ENCODE results near the gene ZFC3H1. TPM values are rescaled to one million over a fixed set of nuclear protein-coding genes. Genes with fewer than 3 reads are reported as not detected.

Gene ZFC3H1
- total RNA-seq, 1 experiment from 2014 or later: 37.1 TPM

DNA sequence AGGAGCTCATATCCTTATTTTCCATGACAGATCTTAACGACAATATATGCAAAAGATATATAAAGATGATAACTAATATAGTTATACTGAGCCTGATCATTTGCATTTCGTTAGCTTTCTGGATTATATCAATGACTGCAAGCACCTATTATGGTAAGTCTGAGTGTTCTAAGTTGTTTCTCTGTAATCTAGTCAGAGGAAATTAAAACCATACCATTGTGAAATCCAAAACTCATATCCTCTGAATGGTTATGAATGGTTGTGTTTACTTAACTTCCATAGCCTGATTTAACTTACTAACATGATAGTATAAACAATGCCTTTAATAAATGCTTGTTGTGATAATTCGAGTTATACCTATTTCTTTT lies 23.0 kb upstream of the ZFC3H1 start:
- no peak for TF ChIP-seq TCF7L2 (IDR thresholded peaks at IDR 0.05; ENCODE audit: borderline replicate concordance, extremely low read depth, insufficient read depth, insufficient read length)
- TF ChIP-seq ELF1 (IDR thresholded peaks at IDR 0.05; ENCODE audit: borderline replicate concordance, low read depth): 0 out of 2 replicates have a peak, but pooled peaks have one; percentile 3
- no peaks in the 10 kb centered on the region for H3K36me3 ChIP-seq (ENCODE audit: control insufficient read depth in 1 of 2, insufficient read depth in 2 of 2, low read length in 2 of 2)
- no peaks in the 10 kb centered on the region for H4K20me1 ChIP-seq (ENCODE audit: insufficient read depth)
- ATAC-seq (no peak), DNase-seq (ENCODE audit: low read depth, low spot score) (no peak)
- no peaks in the 10 kb centered on the region for H3K79me2 ChIP-seq (ENCODE audit: insufficient read depth, low read length)
- CTCF ChIA-PET: interaction anchor here (1.5 to 2.2 kb wide), 3 partner anchors 10 to 60 kb away, joined by 4 to 19 read pairs (median 8); partner anchors contain the start of genes THAP2 and ZFC3H1
- peak overlapping the region; percentile 61 to 69 for H3K4me3 ChIP-seq (replicated peaks in 1 of 2; ENCODE audit: low read depth in 1 of 2, low read length in 2 of 2)
- intact Hi-C loops (cut with micrococcal nuclease): no loop called here
- H3K27ac ChIP-seq (ENCODE audit: low read depth, low read length): peak overlapping the region; percentile 84
- peak overlapping the region; percentile 87 for H3K4me2 ChIP-seq (ENCODE audit: low read length)
- H3K9ac ChIP-seq (ENCODE audit: low read length): peak overlapping the region; percentile 69
- RAD21 ChIA-PET (ENCODE audit: low non-redundant PET in 1 of 2, low total read pairs in 2 of 2, uncharacterized antibody in 2 of 2, unreplicated experiment in 2 of 2): no interaction called here
- H3K9me2 ChIP-seq (ENCODE audit: insufficient read depth): no peaks in the 10 kb centered on the region
- no peaks in the 10 kb centered on the region for H3K9me3 ChIP-seq (ENCODE audit: control insufficient read depth in 1 of 2, insufficient read depth in 1 of 2, low read depth in 1 of 2, low read length in 2 of 2)
- H3K27me3 ChIP-seq (ENCODE audit: insufficient read depth, low read length): no peaks in the 10 kb centered on the region
- BruUV-seq (replicated peaks): TSS peak; percentile 83
- H3K4me1 ChIP-seq (ENCODE audit: control insufficient read depth in 1 of 2, insufficient read depth in 2 of 2, low read length in 2 of 2): peaks cover 0 to 19% of the 10 kb centered on the region in 2 experiments; a peak in 2 of 4 replicates
- H2AFZ ChIP-seq (ENCODE audit: low read depth, low read length, poor library complexity, severe bottlenecking): peak overlapping the region; percentile 47
- POLR2A ChIA-PET: interaction anchor here (0.9 to 2.8 kb wide), 5 partner anchors 9 to 60 kb away, joined by 3 to 19 read pairs (median 5); partner anchors contain the start of genes THAP2 and ZFC3H1

DNA sequence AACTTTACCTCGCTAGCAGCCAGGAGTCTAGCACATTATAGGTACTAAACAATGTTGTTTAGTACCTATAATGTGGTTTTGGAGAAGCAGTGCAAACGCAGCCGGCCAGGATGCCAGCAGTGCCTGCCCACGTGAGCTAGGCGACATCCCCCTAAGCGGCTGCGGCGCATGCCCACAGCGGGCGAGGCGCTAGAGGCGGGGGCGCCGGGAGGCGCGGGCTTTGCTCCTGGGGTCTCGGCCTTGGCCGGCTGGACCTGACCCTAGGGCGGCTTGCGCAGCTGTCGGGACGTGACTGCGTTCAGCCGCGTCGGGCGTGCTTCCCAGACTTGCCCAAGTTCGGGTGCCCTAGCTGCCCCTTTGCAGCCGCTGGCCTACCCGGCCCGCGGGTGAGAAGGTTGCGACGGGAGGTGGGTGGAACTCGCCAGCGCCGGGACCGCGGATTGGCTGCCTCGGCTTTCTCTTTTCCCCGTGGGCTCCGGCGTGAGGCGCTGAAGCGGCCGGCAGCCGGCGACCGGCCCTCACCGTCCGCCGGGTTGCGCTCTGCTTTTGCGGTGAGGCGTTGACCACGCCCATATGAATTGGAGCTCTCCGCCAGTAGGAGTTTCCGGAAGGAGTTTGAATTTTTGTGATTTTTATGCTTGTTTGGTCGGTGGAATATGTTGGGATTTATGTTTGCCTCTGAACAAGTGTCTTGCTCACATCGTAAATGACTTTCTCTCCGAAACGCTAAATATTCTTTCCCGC lies 22.4 kb upstream of the ZFC3H1 start, which contains the start of gene TMEM19:
Gene TMEM19 (plus strand): TSS at position 169 of the 744 bp plus-strand sequence. CDS start 599 bp downstream, outside the sequence.
- peak within 1 kb of the TSS; percentile 61 to 69 for H3K4me3 ChIP-seq (replicated peaks in 1 of 2; ENCODE audit: low read depth in 1 of 2, low read length in 2 of 2)
- no peaks in the 10 kb centered on the region for H3K27me3 ChIP-seq (ENCODE audit: insufficient read depth, low read length)
- ChIA-PET POLR2A (interaction anchor here (0.9 to 2.8 kb wide), 6 partner anchors 9 to 61 kb away, joined by 3 to 19 read pairs (median 5); partner anchors contain the start of genes THAP2 and ZFC3H1), CTCF (interaction anchor here (1.0 to 2.2 kb wide), 5 partner anchors 9 to 61 kb away, joined by 3 to 19 read pairs (median 4); partner anchors contain the start of genes THAP2 and ZFC3H1), RAD21 (ENCODE audit: low non-redundant PET in 1 of 2, low total read pairs in 2 of 2, uncharacterized antibody in 2 of 2, unreplicated experiment in 2 of 2) (no interaction called here)
- intact Hi-C loops (cut with micrococcal nuclease): no loop called here
- H3K4me2 ChIP-seq (ENCODE audit: low read length): peak within 1 kb of the TSS; percentile 87
- peaks cover 0 to 19% of the 10 kb centered on the region in 2 experiments; a peak in 2 of 4 replicates for H3K4me1 ChIP-seq (ENCODE audit: control insufficient read depth in 1 of 2, insufficient read depth in 2 of 2, low read length in 2 of 2)
- ATAC-seq (peak; percentile 97), DNase-seq (ENCODE audit: low read depth, low spot score) (peak; percentile 81)
- H3K9ac ChIP-seq (ENCODE audit: low read length): peak within 1 kb of the TSS; percentile 69
- H3K79me2 ChIP-seq (ENCODE audit: insufficient read depth, low read length): no peaks in the 10 kb centered on the region
- BruUV-seq (replicated peaks): no TSS peak
- peak within 1 kb of the TSS; percentile 84 for H3K27ac ChIP-seq (ENCODE audit: low read depth, low read length)
- peak within 1 kb of the TSS; percentile 68 for H2AFZ ChIP-seq (ENCODE audit: low read depth, low read length, poor library complexity, severe bottlenecking)
- no peaks in the 10 kb centered on the region for H3K36me3 ChIP-seq (ENCODE audit: control insufficient read depth in 1 of 2, insufficient read depth in 2 of 2, low read length in 2 of 2)
- H3K9me3 ChIP-seq (ENCODE audit: control insufficient read depth in 1 of 2, insufficient read depth in 1 of 2, low read depth in 1 of 2, low read length in 2 of 2): no peaks in the 10 kb centered on the region
- no peaks in the 10 kb centered on the region for H4K20me1 ChIP-seq (ENCODE audit: insufficient read depth)
- H3K9me2 ChIP-seq (ENCODE audit: insufficient read depth): no peaks in the 10 kb centered on the region
- TF ChIP-seq, protein P1, sequence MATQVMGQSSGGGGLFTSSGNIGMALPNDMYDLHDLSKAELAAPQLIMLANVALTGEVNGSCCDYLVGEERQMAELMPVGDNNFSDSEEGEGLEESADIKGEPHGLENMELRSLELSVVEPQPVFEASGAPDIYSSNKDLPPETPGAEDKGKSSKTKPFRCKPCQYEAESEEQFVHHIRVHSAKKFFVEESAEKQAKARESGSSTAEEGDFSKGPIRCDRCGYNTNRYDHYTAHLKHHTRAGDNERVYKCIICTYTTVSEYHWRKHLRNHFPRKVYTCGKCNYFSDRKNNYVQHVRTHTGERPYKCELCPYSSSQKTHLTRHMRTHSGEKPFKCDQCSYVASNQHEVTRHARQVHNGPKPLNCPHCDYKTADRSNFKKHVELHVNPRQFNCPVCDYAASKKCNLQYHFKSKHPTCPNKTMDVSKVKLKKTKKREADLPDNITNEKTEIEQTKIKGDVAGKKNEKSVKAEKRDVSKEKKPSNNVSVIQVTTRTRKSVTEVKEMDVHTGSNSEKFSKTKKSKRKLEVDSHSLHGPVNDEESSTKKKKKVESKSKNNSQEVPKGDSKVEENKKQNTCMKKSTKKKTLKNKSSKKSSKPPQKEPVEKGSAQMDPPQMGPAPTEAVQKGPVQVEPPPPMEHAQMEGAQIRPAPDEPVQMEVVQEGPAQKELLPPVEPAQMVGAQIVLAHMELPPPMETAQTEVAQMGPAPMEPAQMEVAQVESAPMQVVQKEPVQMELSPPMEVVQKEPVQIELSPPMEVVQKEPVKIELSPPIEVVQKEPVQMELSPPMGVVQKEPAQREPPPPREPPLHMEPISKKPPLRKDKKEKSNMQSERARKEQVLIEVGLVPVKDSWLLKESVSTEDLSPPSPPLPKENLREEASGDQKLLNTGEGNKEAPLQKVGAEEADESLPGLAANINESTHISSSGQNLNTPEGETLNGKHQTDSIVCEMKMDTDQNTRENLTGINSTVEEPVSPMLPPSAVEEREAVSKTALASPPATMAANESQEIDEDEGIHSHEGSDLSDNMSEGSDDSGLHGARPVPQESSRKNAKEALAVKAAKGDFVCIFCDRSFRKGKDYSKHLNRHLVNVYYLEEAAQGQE (IDR thresholded peaks at IDR 0.05; ENCODE audit: low read depth): no peak
- TF ChIP-seq ZNF274 (IDR thresholded peaks at IDR 0.05; ENCODE audit: low read depth, low read length) (no peak), EZH2 (IDR thresholded peaks at IDR 0.05) (no peak), EZH2phosphoT487 (IDR thresholded peaks at IDR 0.05; ENCODE audit: borderline replicate concordance) (no peak), POLR2AphosphoS5 (IDR thresholded peaks at IDR 0.05; ENCODE audit: low read depth, low read length) (peak; percentile 85), ELF1 (IDR thresholded peaks at IDR 0.05; ENCODE audit: borderline replicate concordance, low read depth) (peak; percentile 28; the same call in 1 of the 2 replicates), CBX3 (IDR thresholded peaks at IDR 0.05; ENCODE audit: low read depth) (peak; percentile 30; the same call in 1 of the 2 replicates), YY1 (IDR thresholded peaks at IDR 0.05; ENCODE audit: extremely low read depth, insufficient replicate concordance, low read depth, low read length) (no peak), TCF7L2 (IDR thresholded peaks at IDR 0.05; ENCODE audit: borderline replicate concordance, extremely low read depth, insufficient read depth, insufficient read length) (peak; percentile 45), FOSL1 (IDR thresholded peaks at IDR 0.05; ENCODE audit: low read depth) (no peak), SIN3A (IDR thresholded peaks at IDR 0.05; ENCODE audit: low read depth) (peak; percentile 43; the same call in 1 of the 2 replicates)
- TF ChIP-seq, protein P2, sequence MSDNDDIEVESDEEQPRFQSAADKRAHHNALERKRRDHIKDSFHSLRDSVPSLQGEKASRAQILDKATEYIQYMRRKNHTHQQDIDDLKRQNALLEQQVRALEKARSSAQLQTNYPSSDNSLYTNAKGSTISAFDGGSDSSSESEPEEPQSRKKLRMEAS (IDR thresholded peaks at IDR 0.05): peak; percentile 95
- TF ChIP-seq, protein P3, sequence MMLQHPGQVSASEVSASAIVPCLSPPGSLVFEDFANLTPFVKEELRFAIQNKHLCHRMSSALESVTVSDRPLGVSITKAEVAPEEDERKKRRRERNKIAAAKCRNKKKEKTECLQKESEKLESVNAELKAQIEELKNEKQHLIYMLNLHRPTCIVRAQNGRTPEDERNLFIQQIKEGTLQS (IDR thresholded peaks at IDR 0.05): no peak

Measured in HCT116 (cell line).